ENCODE measurements around the gene TAC4.
A peak's percentile ranks its signal among the peaks of the same experiment; 100 is the strongest.

TAC4 gene

DNA sequence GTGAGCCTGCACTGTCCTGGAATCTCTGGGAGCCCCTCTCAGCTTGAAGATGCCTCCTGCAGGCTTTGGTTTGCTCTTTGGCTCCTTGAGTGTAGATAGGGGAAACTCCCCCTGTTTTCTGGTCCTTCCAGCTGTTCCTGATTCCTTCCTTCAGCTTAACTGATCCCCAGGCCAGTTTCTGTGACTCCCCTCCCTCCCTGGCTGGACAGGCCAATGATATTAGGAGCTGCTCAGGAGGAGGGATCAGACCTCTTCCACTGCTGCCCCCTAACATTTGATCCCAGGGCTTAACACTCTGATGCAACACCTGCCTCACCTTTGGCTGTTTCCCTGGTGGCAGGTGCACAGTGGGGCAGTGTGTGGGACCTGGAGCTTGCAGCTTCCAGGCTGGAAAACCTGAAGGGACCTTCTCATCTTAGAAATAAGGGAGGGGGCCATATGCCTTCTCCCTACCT, at the start of gene TAC4:
Gene TAC4 (minus strand): TSS at position 51 of the 455 bp plus-strand sequence. CDS start 52 bp downstream, outside the sequence.
- no peak for DNase-seq (ENCODE audit: low spot score)

GRCh38 chr17:49896860-49897259, 49.0 kb upstream of the TAC4 start:
- no peak for DNase-seq (ENCODE audit: low spot score)

- no peak for DNase-seq (ENCODE audit: low spot score)
Observed at GRCh38 chr17:49896222-49896621, 48.4 kb upstream of the TAC4 start.

DNA sequence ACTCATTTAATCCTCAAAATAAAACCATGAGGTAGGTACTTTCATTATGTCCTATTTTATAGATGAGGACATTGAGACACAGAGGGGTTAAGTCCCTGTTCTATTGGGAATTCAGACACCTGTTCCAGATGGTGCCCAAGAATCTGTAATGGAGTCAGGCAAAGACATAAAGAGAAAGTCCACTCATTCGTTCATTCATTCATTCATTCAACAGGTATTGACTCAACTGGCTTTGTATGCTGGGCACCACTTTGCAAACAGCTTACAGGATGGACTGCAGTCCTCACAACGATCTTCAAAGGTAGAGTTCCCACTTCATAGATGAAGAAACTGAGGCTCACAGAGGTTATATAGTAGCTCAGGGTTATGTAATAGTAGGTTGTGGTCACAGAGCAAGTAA, 47.9 kb upstream of the TAC4 start:
- no peak for DNase-seq (ENCODE audit: low spot score)

- DNase-seq (ENCODE audit: low spot score), result no peak
Observed at GRCh38 chr17:49894761-49895160, 46.9 kb upstream of the TAC4 start.

DNA sequence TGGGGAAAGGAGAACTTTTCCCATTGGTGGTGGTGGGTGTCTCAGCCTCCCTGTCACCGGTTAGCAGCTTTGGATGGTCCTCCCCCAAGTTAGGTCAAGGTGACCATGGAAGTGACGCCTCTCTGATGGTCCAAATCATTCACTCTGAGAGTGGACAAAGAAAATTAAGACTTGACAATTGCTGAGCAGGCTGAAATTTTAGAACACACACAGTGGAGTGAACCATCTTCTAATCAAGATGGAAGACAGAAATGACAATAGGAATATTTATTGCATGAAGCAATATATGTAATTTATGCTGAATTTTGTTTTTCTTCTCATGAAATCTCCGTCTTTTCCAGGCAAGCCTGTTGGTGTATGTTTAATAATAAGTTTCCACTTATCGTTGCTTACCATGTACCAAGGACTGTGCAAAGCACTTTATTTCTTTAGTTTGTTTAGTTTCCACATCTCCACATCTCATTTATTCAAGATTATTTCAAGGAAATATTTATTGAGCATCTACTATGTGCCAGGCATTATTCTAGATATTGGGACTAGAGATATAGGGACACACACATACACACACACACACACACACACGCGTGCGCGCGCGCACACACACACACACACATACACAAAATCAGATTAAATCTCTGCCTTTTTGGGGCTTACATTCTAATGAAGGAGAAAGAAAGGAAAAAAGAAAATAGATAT, 44.0 kb upstream of the TAC4 start:
- no peak for DNase-seq (ENCODE audit: low spot score)

DNA sequence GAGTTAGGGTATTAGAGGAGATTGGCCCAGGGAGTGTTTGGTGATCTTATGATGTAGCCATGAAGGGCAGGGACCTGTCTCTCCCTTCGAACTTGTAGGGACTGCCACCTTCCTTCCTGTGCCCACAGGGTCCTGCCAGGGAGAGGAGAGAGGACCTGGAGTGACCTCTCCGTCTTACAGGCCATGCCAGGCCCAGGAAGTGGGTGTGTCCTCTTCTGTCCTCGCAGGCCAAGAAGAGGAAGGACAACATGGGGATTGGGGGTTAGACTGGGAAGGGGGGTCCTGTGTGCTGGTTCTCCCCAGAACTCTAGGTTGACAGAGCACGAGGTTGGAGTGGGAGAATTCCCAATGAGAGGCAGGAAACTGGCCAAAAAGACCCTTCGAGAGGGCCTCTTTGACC, 43.4 kb upstream of the TAC4 start:
- no peak for DNase-seq (ENCODE audit: low spot score)

DNA sequence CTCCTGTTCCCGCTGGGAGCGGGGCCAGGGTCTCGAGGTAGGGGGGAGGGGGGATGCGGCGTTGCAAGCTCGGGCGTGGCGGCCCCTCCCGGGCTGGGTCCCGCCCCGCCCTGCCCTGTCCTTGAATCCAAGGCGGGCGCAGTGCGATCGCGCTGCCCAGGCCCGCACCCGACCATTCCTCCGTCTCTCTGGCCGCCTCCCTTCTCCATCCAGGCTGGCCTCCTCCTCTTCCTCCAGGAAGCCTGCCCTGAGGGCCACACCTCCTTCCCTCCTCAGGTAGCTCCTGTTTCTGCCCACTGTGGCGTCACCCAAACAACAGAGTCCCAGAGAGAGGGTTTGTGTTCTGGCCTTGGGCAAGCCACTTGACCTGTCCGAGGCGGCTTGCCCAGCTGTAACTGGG, 43.0 kb upstream of the TAC4 start:
- no peak for DNase-seq (ENCODE audit: low spot score)

DNA sequence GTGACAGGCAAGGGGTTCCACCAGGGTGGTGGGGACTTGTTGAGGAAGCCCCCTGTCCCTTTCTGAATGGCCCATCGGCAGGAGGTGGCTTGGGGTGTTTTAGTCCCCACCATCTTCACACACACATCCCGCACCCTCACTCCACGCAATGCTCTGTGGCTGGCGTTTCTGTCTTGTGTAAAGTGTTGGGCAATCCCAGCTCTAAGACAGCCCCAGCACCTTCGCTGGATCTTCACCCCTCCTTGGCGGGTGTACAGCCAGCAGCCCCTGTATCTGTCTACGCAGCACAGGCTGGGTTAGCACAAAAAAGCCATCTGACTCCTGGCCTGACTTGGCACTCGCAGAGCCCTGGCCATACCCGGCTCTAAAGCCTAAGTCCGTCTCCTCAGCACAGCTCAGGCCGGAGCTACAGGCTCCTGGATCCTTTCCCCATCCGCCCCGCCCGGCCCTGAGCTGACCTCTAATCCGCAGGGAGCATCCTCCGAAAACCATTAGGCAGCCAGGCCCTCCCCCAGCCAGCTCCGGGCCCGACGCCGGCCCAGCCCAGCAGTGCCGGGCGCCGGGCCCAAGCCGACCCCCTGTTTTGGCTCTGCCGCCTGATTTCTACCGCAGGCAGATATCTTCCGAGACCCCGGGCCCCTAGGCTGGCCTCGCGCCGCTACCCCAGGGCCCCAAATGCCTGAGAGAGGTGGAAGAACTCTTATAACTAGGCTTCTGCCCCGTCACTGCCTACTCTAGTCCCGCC, 42.4 kb upstream of the TAC4 start:
- DNase-seq (ENCODE audit: low spot score), result no peak

- no peak for DNase-seq (ENCODE audit: low spot score)
Observed at GRCh38 chr17:49889500-49889899, 41.6 kb upstream of the TAC4 start.

DNA sequence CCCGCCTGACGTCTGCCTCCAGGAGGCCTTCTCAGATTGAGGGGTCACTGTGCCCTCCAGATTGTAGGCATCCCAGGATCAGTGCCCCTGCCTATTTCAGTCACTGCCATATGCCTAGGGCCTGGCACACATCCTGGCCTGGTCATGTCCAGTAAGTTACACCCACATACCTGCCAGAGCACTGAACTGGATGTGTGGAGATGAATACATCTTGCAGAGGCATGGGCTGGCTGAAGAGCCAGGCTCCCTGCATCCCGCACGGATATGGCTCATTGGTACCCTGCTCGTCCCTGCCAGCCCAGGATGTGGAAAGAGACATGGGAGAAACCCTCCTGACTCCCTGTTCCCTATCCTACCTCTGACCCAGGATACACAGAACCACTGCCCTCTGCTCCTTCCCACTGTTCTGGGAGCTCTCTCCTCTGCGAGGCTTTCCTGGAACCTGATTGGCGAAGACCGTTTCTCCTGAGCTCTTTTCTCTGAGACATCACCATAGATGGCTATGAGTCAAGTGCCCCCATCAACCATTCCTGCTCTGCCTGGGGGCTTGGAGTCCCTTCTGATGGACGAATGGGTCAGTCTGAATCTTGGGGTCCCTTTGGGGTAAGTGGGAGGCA, 40.0 kb upstream of the TAC4 start:
- DNase-seq (ENCODE audit: low spot score), result no peak

DNA sequence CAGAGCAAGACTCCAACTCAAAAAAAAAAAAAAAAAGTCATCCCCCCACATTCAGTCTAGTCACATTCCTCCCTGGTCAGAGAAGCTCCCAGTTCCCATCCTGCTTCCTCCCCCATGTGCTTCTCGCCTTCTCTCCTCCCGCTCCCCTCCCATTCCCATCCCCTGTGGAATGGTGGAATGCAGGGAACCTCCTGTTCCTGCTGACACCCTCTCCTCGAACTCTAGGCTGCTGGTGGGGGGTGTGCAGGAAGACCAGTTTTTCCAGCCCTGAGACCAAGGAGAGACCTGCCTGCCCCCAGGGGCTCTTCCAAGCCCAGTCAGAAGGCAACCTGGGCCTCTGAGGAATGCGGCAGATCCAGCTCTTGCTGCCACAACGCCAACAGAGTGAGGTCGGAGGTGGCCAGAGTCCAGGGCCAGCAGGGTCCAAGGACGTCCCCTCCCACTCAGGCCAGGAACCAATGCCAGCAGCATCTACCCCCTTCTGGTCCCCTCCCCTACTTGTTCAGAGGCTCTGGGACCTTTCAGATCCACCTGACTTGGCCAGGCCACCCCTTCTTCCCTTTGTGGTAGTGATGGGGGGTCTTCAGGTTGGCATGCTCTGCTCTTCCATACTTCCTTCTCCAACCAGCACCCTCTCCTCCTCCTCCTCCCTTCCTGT, 39.3 kb upstream of the TAC4 start:
- no peak for DNase-seq (ENCODE audit: low spot score)

GRCh38 chr17:49886036-49886435, 38.2 kb upstream of the TAC4 start:
- no peak for DNase-seq (ENCODE audit: low spot score)

GRCh38 chr17:49882434-49882833, 34.6 kb upstream of the TAC4 start:
- no peak for DNase-seq (ENCODE audit: low spot score)

GRCh38 chr17:49881054-49881402, 33.2 kb upstream of the TAC4 start:
- DNase-seq (ENCODE audit: low spot score), result no peak

DNA sequence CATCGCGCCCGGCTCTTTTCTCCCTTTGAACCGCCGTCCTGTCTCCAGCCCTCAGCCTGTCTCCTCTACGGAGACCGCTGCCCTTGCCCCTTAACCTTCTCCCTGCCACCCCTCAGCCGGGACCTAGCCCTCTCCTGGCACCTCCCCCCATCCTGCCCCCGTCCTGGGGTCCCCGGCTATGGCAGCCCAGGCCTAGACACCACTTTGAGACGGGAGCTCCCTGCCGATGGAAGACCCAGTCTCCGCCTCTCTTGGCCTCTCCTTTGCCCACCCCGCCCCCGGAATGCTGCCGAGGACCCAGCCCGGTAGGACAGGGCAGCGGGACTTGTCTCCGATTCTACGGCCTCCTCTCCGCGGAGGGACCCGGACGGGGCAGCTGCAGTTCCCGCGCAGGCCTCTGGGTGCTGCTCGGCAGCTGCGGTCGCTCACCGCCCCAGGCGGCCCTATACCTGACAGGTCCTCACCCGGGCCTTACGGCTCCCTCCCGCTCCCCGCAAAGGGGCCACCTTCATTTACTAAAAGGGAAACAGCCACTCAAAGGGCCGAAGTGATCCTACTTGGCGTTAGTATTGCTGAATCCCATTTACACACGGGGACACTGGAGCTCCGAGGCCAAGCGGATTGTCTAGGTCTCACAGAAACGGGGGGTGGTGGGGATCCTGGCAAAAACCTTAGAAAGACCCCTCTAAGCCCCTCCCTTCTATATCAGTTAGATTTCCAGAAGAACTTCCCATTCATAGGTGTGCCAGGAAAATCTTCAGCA, 32.6 kb upstream of the TAC4 start:
- peak; percentile 48 for DNase-seq (ENCODE audit: low spot score)

DNA sequence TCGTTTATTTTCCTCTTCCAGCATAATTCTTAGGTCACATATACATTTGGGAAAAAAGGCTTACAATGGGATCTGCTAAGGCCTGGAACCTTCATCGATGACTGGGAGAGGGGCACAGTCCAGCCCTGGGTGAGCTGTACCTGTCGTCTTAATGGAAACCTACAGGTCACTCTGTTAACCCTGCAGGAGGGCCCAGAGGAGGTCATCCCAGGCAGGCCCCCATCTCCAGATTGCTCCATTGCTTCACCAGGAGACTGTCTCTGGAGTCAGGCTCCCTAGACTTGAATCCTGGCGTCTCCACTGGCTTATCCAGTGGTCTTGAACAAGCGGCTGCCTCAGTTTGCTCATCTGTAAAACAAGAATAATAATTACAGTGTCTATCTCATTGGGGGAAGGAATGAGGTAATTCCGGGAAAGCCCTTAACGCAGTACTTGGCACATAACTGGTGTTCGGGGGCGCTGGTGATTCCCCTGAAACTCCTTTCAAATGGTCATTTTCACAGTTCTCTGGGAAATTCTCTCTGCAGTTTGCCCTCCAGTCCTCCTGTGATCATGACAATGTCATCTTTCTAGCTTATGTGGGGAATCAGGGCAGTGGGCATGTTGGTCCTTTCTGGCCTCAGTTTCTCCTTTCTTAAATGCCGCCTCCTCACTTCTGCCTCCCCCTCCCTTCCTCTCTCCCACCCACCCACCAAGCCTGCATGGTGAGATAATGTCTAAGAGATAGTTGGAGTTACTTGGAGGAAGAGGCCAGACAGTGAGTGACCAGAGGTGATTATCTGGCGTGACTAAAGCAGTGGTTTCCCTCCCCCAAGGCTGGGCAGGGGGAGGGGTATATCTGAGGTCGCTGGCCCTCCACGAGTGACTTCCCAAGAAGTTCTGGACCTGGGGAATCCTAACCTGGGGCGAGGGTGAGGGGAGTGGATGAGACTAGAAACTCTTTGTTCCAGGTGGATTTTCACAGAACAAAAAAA, 31.3 kb upstream of the TAC4 start:
- no peak for DNase-seq (ENCODE audit: low spot score)

DNA sequence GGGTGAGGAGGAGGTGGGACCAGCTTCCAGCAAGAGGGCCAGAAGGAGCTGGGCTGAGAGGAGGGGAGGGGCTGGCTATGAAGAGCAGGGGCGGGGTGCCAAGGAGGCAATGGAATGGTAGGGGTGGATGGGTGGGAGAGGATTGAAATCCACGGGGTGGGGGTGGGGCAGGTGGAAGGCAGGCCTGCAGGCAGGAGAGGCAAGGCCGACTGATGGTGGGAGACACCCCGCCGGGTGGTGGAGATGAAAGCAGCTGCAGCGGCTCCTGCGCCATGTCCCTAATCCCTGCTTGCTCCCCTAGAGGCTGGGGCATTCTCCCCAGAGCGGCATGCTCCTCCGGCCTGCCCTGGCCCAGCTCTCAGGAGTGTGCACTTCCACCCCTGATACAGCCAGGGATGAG, 27.8 kb upstream of the TAC4 start:
- DNase-seq (ENCODE audit: low spot score), result no peak

DNA sequence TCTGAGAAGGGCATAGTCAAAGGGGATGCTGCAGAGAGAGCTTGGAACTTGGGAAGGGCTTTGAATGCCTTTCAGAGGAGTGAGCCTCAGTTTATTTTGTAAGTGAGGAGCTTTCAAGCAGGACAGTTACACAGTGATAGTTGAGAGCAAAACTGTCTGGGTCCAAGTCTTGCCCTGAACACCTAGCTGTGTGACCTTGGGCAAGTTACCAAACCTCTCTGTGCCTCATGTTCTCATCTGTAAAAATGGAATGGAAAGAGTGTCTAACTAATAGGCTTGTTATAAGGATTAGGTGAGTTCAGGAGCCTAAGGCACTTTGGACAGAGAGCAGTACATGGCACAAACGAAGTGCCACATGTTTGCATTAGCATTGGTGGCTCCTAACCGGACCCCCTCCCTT, 27.0 kb upstream of the TAC4 start:
- DNase-seq (ENCODE audit: low spot score), result no peak

DNA sequence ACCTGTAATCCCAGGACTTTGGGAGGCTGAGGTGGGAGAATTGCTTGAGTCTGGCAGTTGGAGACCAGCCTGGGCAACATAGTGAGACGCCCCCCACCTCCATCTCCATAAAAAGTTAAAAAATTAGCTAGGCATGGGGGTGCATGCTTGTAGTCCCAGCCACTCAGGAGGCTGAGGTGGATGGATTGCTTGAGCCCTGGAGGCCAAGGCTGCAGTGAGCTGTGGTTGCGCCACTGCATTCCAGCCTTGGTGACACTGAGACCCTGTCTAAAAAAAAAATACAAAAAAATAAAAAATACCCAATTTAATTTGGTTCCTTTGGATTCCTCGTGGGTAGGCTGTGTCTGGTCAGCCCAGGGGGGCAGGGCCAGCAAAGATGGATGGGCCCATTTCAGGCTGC, 26.1 kb upstream of the TAC4 start:
- DNase-seq (ENCODE audit: low spot score), result no peak

DNA sequence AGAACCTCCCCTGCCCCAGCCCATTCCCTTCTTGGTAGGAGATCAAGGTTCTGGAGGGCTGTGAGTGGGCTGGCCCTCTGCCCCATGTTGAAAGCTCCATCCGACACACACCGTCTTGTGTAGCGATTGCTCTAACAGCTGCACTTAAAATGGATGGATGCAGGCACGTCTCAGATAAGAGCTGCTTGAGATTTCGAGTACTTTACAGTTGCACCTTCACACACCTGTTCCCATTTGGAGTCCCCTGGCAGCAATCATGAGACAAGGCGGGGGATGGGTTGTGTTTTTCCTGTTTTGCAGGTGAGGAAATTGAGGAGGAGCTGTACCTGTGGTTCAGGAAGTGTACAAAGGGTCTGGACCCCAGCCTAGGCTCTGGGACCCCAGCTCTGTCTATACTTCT, 25.6 kb upstream of the TAC4 start:
- no peak for DNase-seq (ENCODE audit: low spot score)

All from Ammon's horn (tissue), 1 donor.